Neuronal stem cell (in vitro differentiated cells): Measurements from ENCODE around the gene RHEB.

Experiments
- DNase-seq: peaks from one replicate; pipeline ENCODE4 v3.0.0-alpha.2; 2013; ENCODE audit warnings: low spot score
- H2AFZ ChIP-seq: one replicate; pipeline ENCODE4 v1.6.1; 2013; ENCODE audit warnings: mild to moderate bottlenecking, low read length, inconsistent platforms
- H2AK5ac ChIP-seq: 2 replicates; pipeline ENCODE4 v1.6.1; 2013; ENCODE audit warnings: low read depth, mild to moderate bottlenecking, inconsistent platforms, low read length, moderate library complexity, mixed read lengths
- H2BK120ac ChIP-seq: 2 replicates; pipeline ENCODE4 v1.6.1; 2013; ENCODE audit warnings: low read depth, mild to moderate bottlenecking, inconsistent platforms, low read length, moderate library complexity, mixed read lengths
- H2BK12ac ChIP-seq: one replicate; pipeline ENCODE4 v1.6.1; 2013; ENCODE audit warnings: low read length, inconsistent platforms
- H2BK15ac ChIP-seq: 2 replicates; pipeline ENCODE4 v1.6.1; 2013; ENCODE audit warnings: mild to moderate bottlenecking, low read length, inconsistent platforms, mixed read lengths
- H2BK5ac ChIP-seq: one replicate; pipeline ENCODE4 v1.6.1; 2013; ENCODE audit warnings: inconsistent platforms, mild to moderate bottlenecking, low read length, moderate library complexity
- H3K14ac ChIP-seq: one replicate; pipeline ENCODE4 v1.6.1; 2013; ENCODE audit warnings: low read length, inconsistent platforms
- H3K18ac ChIP-seq: 2 replicates; pipeline ENCODE4 v1.6.1; 2013; ENCODE audit warnings: low read length, inconsistent platforms
- H3K23ac ChIP-seq: 2 replicates; pipeline ENCODE4 v1.6.1; 2013; ENCODE audit warnings: low read depth, mild to moderate bottlenecking, mixed read lengths, low read length, inconsistent platforms; ENCODE audit not compliant: poor library complexity
- H3K27ac ChIP-seq: replicated peaks from 3 replicates; pipeline ENCODE4 v1.5.1; 2013; ENCODE audit warnings: low read length, inconsistent platforms
- H3K27me3 ChIP-seq, 3 experiments: 2 replicates each; pipeline ENCODE4 v1.6.1; 2013; ENCODE audit warnings: low read length in 3 of 3, mild to moderate bottlenecking in 2 of 3, inconsistent platforms in 1 of 3, low read depth in 1 of 3, mixed read lengths in 1 of 3, moderate library complexity in 1 of 3; ENCODE audit not compliant: control insufficient read depth in 3 of 3, insufficient read depth in 3 of 3
- H3K36me3 ChIP-seq, 2 donors: replicated peaks in 1 of 2; 2 replicates each; pipeline ENCODE4 v1.6.1; 2013; ENCODE audit warnings: low read length in 2 of 2; ENCODE audit not compliant: control insufficient read depth in 2 of 2, insufficient read depth in 2 of 2
- H3K4ac ChIP-seq: 2 replicates; pipeline ENCODE4 v1.6.1; 2013; ENCODE audit warnings: inconsistent platforms, mild to moderate bottlenecking, low read length, moderate library complexity
- H3K4me1 ChIP-seq, 2 donors: 1 replicate in 1 of 2; 2 replicates in 1 of 2; pipeline ENCODE4 v1.6.1; 2013; ENCODE audit warnings: low read length in 2 of 2, low read depth in 1 of 2; ENCODE audit not compliant: control insufficient read depth in 2 of 2, insufficient read depth in 1 of 2
- H3K4me2 ChIP-seq: one replicate; pipeline ENCODE4 v1.6.1; 2013; ENCODE audit warnings: mild to moderate bottlenecking, low read length, inconsistent platforms; ENCODE audit not compliant: insufficient read depth, poor library complexity, severe bottlenecking
- H3K4me3 ChIP-seq, 2 donors: 2 replicates each; pipeline ENCODE4 v1.5.1; 2013; ENCODE audit warnings: low read length in 2 of 2, mild to moderate bottlenecking in 2 of 2, inconsistent platforms in 1 of 2, moderate library complexity in 1 of 2
- H3K79me1 ChIP-seq: one replicate; pipeline ENCODE4 v1.6.1; 2013; ENCODE audit warnings: low read depth, mild to moderate bottlenecking, inconsistent platforms, low read length, moderate library complexity
- H3K9ac ChIP-seq: one replicate; pipeline ENCODE4 v1.6.1; 2013; ENCODE audit warnings: mild to moderate bottlenecking, low read depth, low read length, inconsistent platforms; ENCODE audit not compliant: poor library complexity
- H3K9me3 ChIP-seq, 2 donors: replicated peaks in 1 of 2; 2 replicates each; pipeline versions ENCODE3 to v1.6.1; 2013; ENCODE audit warnings: low read length in 2 of 2, mild to moderate bottlenecking in 2 of 2, inconsistent platforms in 1 of 2, low read depth in 1 of 2, mixed read lengths in 1 of 2, moderate library complexity in 1 of 2; ENCODE audit not compliant: control insufficient read depth in 2 of 2, insufficient read depth in 1 of 2
- H4K8ac ChIP-seq: one replicate; pipeline ENCODE4 v1.6.1; 2013; ENCODE audit warnings: low read depth, mild to moderate bottlenecking, inconsistent platforms, low read length, moderate library complexity
- H4K91ac ChIP-seq: one replicate; pipeline ENCODE4 v1.6.1; 2013; ENCODE audit warnings: low read length, low read depth, mild to moderate bottlenecking, inconsistent platforms; ENCODE audit not compliant: poor library complexity
- WGBS, 2 donors: extraction: QIAGEN DNeasy Blood & Tissue Kit; methylation state at CpG; one replicate each; pipeline ENCODE4 v1.1.7; 2013; ENCODE audit warnings: missing lambda C conversion rate in 2 of 2, mixed read lengths in 1 of 2; ENCODE audit not compliant: insufficient read length in 2 of 2, insufficient replicate concordance in 1 of 2; ENCODE audit errors: extremely low coverage in 2 of 2; 5-methylcytosine and 5-hydroxymethylcytosine counted together

RHEB gene

DNA sequence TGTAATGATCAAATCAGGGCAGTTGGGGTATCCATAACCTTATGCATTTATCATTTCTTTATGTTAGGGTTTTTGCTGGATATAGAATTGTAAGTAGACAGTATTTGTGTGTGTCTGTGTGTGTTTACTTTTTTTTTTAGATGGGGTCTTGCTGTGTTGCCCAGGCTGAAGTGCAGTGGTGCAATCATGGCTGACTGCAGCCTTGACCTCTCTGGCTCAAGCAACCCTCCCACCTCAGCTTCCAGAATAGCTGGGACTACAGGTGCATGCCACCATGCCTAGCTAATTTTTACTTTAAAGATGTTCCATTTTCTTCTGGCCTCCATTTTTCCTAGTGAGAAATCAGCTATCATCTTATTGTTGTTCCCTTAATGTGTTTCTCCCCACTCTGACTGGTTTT is 10.1 kb upstream of the RHEB start:
- no peaks in the 10 kb centered on the region for H3K4me1 ChIP-seq

DNA sequence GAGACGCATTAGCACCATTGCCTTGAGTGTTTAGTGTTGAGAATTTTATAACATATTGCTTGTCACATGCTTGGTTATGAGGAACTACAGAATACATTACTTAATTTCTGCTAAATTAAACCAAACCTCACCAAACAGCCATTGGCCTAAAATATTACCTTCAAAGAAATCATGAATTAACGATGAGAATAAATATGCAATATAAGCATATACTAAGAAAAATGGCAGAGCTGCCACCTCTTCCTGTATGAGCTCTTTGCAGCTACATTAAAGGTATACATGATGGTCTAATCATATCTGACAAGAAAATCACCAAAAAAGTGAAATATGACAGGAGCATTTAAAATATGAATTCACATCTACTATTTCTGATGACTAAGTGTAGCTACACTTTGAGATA is 5.2 kb upstream of the RHEB start:
- no peak overlapping the region for H2BK15ac ChIP-seq
- no peak overlapping the region for H3K27ac ChIP-seq
- H3K9me3 ChIP-seq: peaks cover 2 to 6% of the 10 kb centered on the region in 2 donors
- H2BK12ac ChIP-seq: no peak overlapping the region
- H3K4me2 ChIP-seq: no peak overlapping the region
- no peak for DNase-seq
- no peak overlapping the region for H3K18ac ChIP-seq
- no peak overlapping the region for H4K8ac ChIP-seq
- H2BK120ac ChIP-seq: no peak overlapping the region
- no peak overlapping the region for H2BK5ac ChIP-seq
- H3K23ac ChIP-seq: no peak overlapping the region
- no peaks in the 10 kb centered on the region for H3K27me3 ChIP-seq
- no CpG with 5 or more reads among the region's 2 CpGs for WGBS, 2 donors
- no peak overlapping the region for H2AFZ ChIP-seq
- H3K79me1 ChIP-seq: no peaks in the 10 kb centered on the region
- H3K4me3 ChIP-seq: no peak overlapping the region
- H3K4me1 ChIP-seq: peaks cover 0 to 2% of the 10 kb centered on the region in 2 donors
- no peak overlapping the region for H3K14ac ChIP-seq
- no peak overlapping the region for H4K91ac ChIP-seq
- no peak overlapping the region for H2AK5ac ChIP-seq
- no peaks in the 10 kb centered on the region for H3K36me3 ChIP-seq
- H3K9ac ChIP-seq: no peak overlapping the region
- no peak overlapping the region for H3K4ac ChIP-seq

More for the DNA sequence above, 10.1 kb upstream of the RHEB start:
- no peak overlapping the region for H3K4me3 ChIP-seq
- H2BK12ac ChIP-seq: no peak overlapping the region
- H3K36me3 ChIP-seq: no peaks in the 10 kb centered on the region
- H2BK5ac ChIP-seq: no peak overlapping the region
- no peak overlapping the region for H3K4ac ChIP-seq
- H3K23ac ChIP-seq: no peak overlapping the region
- H2AK5ac ChIP-seq: no peak overlapping the region
- peaks cover 2 to 6% of the 10 kb centered on the region in 2 donors for H3K9me3 ChIP-seq
- H3K27me3 ChIP-seq: no peaks in the 10 kb centered on the region
- H3K9ac ChIP-seq: no peak overlapping the region
- H4K91ac ChIP-seq: no peak overlapping the region
- H3K79me1 ChIP-seq: no peaks in the 10 kb centered on the region
- DNase-seq: no peak
- H2BK120ac ChIP-seq: no peak overlapping the region
- H2AFZ ChIP-seq: no peak overlapping the region
- H4K8ac ChIP-seq: no peak overlapping the region
- no peak overlapping the region for H3K27ac ChIP-seq
- no peak overlapping the region for H3K18ac ChIP-seq
- H3K4me2 ChIP-seq: no peak overlapping the region
- H2BK15ac ChIP-seq: no peak overlapping the region
- no peak overlapping the region for H3K14ac ChIP-seq

- Histone ChIP-seq H3K36me3 (no peaks in the 10 kb centered on the region), H2BK15ac (no peak overlapping the region), H4K8ac (no peak overlapping the region), H3K18ac (no peak overlapping the region), H3K4ac (no peak overlapping the region), H2AFZ (no peak overlapping the region), H3K23ac (no peak overlapping the region), H3K4me1 (peaks cover 0 to 2% of the 10 kb centered on the region in 2 donors), H3K27ac (no peak overlapping the region), H3K27me3 (no peaks in the 10 kb centered on the region), H2BK12ac (no peak overlapping the region), H3K9me3 (peaks cover 2 to 6% of the 10 kb centered on the region in 2 donors), H3K14ac (no peak overlapping the region), H2AK5ac (no peak overlapping the region), H2BK120ac (no peak overlapping the region), H2BK5ac (no peak overlapping the region), H3K4me2 (no peak overlapping the region), H3K79me1 (no peaks in the 10 kb centered on the region), H3K4me3 (no peak overlapping the region), H4K91ac (no peak overlapping the region), H3K9ac (no peak overlapping the region)
- DNase-seq: no peak
- WGBS, 2 donors: no CpG with 5 or more reads among the region's 8 CpGs
Measured at GRCh38 chr7:151524331-151524730, 4.6 kb upstream of the RHEB start.

GRCh38 chr7:151520419-151521261 is 945 bp upstream of the RHEB start:
- Histone ChIP-seq H3K23ac (peak overlapping the region; percentile 37), H4K8ac (no peak overlapping the region), H3K4me3 (peak overlapping the region; percentile 12 to 43), H3K4me1 (peaks cover 2 to 8% of the 10 kb centered on the region in 2 donors), H4K91ac (peak overlapping the region; percentile 86), H2BK5ac (peak overlapping the region; percentile 92), H3K14ac (peak overlapping the region; percentile 78), H2AFZ (peak overlapping the region; percentile 95), H3K4ac (peak overlapping the region; percentile 91), H2AK5ac (peak overlapping the region; percentile 99), H3K9me3 (peaks cover 2 to 11% of the 10 kb centered on the region in 2 donors), H3K36me3 (peaks cover 0 to 13% of the 10 kb centered on the region in 2 donors), H3K18ac (peak overlapping the region; percentile 92), H3K4me2 (peak overlapping the region; percentile 31), H3K27ac (peak overlapping the region; percentile 91), H2BK12ac (peak overlapping the region; percentile 81), H3K27me3 (no peaks in the 10 kb centered on the region), H3K9ac (peak overlapping the region; percentile 34), H2BK120ac (peak overlapping the region; percentile 94), H3K79me1 (no peaks in the 10 kb centered on the region), H2BK15ac (peak overlapping the region; percentile 97)
- no CpG with 5 or more reads among the region's 55 CpGs for WGBS, 2 donors
- no peak for DNase-seq
